ENCODE data around the gene SLC4A5. TPM values are rescaled to one million over a fixed set of nuclear protein-coding genes. Genes with fewer than 3 reads are reported as not detected.
"Not testable (repeated sequence)": the region's sequence is repeated elsewhere in the genome, so short reads cannot be mapped to it uniquely, and the experiment has no call there.

SLC4A5 gene
- total RNA-seq, 1 experiment from 2014 or later: under 0.01 TPM

- H3K36me3 ChIP-seq: no peaks in the 10 kb centered on the region
- H3K9me3 ChIP-seq: peaks cover 4% of the 10 kb centered on the region; the same call in 1 of the 2 replicates
- no peaks in the 10 kb centered on the region for H3K27me3 ChIP-seq
- no peak for DNase-seq
- no peak overlapping the region for H3K4me3 ChIP-seq
Measured at GRCh38 chr2:74235041-74235440, 108.2 kb downstream of the SLC4A5 start.

DNA sequence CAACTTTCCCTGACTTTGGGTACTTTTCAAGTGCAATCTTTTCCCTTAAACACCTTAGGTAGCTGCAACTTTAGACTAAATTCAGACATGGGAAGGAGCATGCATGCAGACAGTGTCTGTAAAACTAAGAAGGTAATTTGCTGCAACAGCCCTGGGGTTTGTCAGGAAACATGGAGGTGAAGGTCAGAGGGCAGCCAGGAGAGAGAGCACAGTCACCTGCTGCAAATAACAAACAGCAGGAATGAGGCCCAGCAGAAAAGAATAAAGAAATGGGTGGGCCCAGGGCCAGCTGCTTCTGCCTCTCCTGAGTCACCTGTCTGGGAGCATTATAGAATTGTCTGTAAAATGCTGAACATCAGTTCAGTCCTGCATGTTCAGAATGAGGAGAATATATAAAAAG lies 109.6 kb downstream of the SLC4A5 start:
- Histone ChIP-seq H3K36me3 (no peaks in the 10 kb centered on the region), H3K9me3 (no peaks in the 10 kb centered on the region), H3K27me3 (no peaks in the 10 kb centered on the region), H3K4me3 (no peak overlapping the region)
- no peak for DNase-seq

DNA sequence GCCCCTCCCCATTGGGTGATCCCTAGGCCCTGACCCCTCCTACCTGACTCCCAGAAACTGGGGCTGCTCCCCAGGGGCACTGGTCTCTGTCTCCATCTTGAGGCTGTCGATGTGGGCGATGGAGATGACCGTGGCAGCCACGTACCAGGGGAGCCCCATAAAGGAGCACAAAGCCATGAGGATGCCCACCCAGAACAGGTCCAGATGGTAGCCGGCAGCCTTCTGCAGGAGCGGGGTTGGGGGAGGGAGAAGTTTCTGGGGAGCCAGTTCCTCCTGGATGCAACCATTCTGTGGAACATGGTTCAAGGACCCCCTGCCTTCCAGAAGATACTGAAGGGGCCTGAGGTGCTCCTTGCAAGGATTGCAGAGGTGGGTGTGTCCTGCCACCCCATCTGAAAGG lies 110.8 kb downstream of the SLC4A5 start:
- no peaks in the 10 kb centered on the region for H3K27me3 ChIP-seq
- no peaks in the 10 kb centered on the region for H3K9me3 ChIP-seq
- DNase-seq: no peak
- H3K36me3 ChIP-seq: no peaks in the 10 kb centered on the region
- no peak overlapping the region for H3K4me3 ChIP-seq

- H3K36me3 ChIP-seq, DNase-seq, H3K4me3 ChIP-seq, H3K27me3 ChIP-seq, H3K9me3 ChIP-seq: not testable (repeated sequence)
Measured at GRCh38 chr2:74229865-74230264, 113.4 kb downstream of the SLC4A5 start.

GRCh38 chr2:74228772-74229171 lies 114.4 kb downstream of the SLC4A5 start:
- Histone ChIP-seq H3K27me3 (no peaks in the 10 kb centered on the region), H3K9me3 (no peaks in the 10 kb centered on the region), H3K4me3 (no peak overlapping the region), H3K36me3 (no peaks in the 10 kb centered on the region)
- no peak for DNase-seq

DNA sequence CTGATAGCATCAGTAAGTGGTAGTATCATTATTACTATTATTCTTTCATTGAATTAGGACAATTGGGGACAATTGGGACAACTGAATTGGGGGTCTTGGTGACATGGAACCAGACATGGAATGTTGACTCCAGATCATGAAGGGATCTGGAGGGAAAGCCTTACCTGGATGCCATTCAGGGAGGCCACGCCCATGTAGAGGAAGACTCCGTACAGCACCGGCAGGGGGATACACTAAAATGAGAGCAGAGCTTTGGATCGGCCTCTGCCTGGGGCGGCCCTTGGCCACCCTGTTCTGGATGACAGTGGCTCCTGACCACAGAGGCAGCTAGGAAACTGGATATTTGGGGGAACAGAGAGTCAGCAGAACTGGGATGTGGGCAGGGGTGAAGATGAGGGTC lies 115.6 kb downstream of the SLC4A5 start:
- Histone ChIP-seq H3K27me3 (no peaks in the 10 kb centered on the region), H3K4me3 (no peak overlapping the region)
- no peak for DNase-seq

GRCh38 chr2:74226648-74227213 lies 116.5 kb downstream of the SLC4A5 start:
- Histone ChIP-seq H3K4me3 (no peak overlapping the region), H3K9me3 (no peaks in the 10 kb centered on the region), H3K36me3 (no peaks in the 10 kb centered on the region), H3K27me3 (no peaks in the 10 kb centered on the region)
- no peak for DNase-seq

More for the DNA sequence above, 115.6 kb downstream of the SLC4A5 start:
- Histone ChIP-seq H3K36me3 (no peaks in the 10 kb centered on the region), H3K9me3 (no peaks in the 10 kb centered on the region)

DNA sequence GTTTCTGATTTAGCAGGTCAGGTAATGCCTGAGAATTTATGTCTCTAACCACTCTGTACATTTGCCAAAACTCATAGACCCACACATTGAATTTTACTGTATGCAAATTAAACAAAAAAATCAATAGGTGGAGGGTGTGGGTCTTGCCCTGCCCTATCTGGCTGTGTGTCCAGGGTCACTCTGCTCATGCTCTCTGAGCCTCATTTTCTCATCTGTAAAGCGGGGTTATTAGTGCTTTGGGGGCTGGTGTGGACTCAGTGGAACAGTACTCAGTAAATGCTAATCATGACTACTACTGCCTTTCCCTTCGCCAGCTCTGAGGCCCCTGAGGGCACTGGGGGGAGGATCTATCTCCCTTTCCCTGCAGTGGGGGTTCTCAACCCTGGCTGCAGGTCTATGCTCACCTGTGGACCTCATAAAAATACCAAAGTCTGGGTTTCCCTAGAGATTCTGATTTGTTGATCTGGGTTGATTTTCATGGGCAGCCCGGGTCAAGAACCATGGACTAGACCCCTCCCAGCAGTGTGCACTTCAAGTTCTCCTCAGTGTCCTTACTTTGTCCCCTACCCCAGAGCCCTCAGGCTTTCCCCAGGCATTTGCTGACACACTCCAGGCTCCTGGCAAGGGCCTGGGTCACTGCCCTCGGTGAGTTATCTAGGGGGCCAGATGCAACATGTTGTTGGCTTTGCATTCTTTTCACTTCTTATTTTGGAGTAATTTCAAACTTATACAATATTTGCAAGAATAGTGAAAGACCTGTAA lies 117.3 kb downstream of the SLC4A5 start:
- Histone ChIP-seq H3K27me3 (no peaks in the 10 kb centered on the region), H3K9me3 (no peaks in the 10 kb centered on the region), H3K4me3 (no peak overlapping the region), H3K36me3 (peaks cover 6% of the 10 kb centered on the region)
- no peak for DNase-seq

- DNase-seq: no peak
- H3K9me3 ChIP-seq: no peaks in the 10 kb centered on the region
- H3K27me3 ChIP-seq: no peaks in the 10 kb centered on the region
- H3K4me3 ChIP-seq: no peak overlapping the region
- H3K36me3 ChIP-seq: peaks cover 11% of the 10 kb centered on the region
Measured at GRCh38 chr2:74223941-74224770, 119.1 kb downstream of the SLC4A5 start.

- no peak for DNase-seq
- no peaks in the 10 kb centered on the region for H3K27me3 ChIP-seq
- peaks cover 28% of the 10 kb centered on the region for H3K36me3 ChIP-seq
- no peak overlapping the region for H3K4me3 ChIP-seq
- H3K9me3 ChIP-seq: no peaks in the 10 kb centered on the region
Measured at GRCh38 chr2:74222300-74222650, 120.9 kb downstream of the SLC4A5 start.

- Histone ChIP-seq H3K4me3 (no peak overlapping the region), H3K27me3 (no peaks in the 10 kb centered on the region), H3K36me3 (peaks cover 32% of the 10 kb centered on the region), H3K9me3 (no peaks in the 10 kb centered on the region)
- no peak for DNase-seq
Measured at GRCh38 chr2:74221604-74222299, 121.5 kb downstream of the SLC4A5 start.

DNA sequence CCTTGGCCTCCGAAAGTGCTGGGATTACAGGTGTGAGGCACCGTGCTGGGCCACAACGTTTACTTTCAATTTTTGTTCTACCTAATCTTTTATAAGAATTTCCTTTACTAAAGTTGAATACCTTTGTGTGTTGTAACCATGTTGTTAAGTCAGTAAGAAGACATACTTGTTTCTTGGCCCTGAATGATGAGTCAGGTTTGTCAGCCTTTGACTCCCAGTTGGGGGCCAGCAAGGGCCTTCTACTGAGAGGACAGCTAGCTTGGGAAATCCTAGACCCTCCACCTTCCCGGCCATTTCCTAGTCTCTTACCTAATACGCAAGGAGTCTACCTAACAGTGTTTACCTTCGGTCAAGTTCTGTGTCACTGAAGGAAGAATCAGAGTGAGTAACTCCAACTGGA lies 122.1 kb downstream of the SLC4A5 start:
- no peaks in the 10 kb centered on the region for H3K9me3 ChIP-seq
- DNase-seq: no peak
- H3K4me3 ChIP-seq: no peak overlapping the region
- H3K36me3 ChIP-seq: peaks cover 39% of the 10 kb centered on the region
- no peaks in the 10 kb centered on the region for H3K27me3 ChIP-seq

DNA sequence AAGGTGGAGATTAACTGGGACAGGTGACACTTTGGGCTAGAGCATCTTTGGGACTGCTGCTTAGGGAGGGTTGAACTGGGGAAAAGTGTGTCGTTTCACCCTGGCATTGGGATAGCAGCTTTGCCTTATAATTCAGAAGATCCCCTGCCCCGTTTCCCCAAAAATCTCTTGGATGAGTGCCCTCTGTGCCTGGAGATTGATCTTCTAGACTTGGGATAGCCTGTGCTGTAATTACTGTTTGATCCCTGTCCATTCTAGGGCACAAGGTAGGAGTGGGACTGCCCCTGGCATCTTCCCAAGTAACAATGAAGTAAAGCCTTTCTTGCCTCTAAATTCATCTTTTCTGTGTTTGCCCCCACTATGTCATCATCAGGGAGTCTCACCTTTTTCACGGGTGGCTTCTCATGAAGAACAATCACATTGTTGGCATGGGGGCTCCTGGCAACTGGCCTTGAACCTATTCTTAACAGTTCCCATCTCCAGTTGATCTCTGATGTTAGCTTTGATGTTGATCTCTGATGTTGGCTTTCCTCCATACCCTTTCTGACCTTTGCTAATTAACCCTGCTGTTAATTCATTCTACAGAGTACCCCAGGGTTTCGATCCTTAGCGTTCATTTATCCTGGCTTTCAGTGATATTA lies 123.2 kb downstream of the SLC4A5 start:
- H3K27me3 ChIP-seq: no peaks in the 10 kb centered on the region
- H3K36me3 ChIP-seq: peaks cover 48% of the 10 kb centered on the region
- H3K9me3 ChIP-seq: no peaks in the 10 kb centered on the region
- no peak for DNase-seq
- no peak overlapping the region for H3K4me3 ChIP-seq

GRCh38 chr2:74216642-74217041 lies 126.6 kb downstream of the SLC4A5 start:
- Histone ChIP-seq H3K27me3 (no peaks in the 10 kb centered on the region), H3K9me3 (no peaks in the 10 kb centered on the region), H3K36me3 (peaks cover 74% of the 10 kb centered on the region), H3K4me3 (no peak overlapping the region)
- DNase-seq: no peak

DNA sequence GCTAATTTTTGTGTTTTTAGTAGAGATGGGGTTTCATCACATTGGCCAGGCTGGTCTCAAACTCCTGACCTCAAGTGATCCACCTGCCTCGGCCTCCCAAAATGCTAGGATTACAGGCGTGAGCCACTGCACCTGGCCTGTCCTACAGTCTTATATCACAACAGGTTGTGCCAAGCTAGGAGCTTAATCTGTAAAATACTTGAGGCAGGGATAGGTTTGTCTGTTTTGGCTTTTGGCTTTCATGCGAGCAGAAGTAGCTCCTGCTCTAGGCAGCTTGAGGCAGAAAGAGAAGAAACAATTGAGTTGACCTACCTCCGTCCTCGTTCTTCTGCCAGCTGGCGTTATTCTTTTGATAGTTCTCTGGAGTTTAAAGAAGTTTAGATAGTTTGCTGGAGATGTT lies 127.4 kb downstream of the SLC4A5 start:
- H3K4me3 ChIP-seq, H3K27me3 ChIP-seq, DNase-seq, H3K9me3 ChIP-seq: not testable (repeated sequence)
- H3K36me3 ChIP-seq: peaks cover 75% of the 10 kb centered on the region

GRCh38 chr2:74212702-74213410 lies 130.4 kb downstream of the SLC4A5 start:
- Histone ChIP-seq H3K4me3 (no peak overlapping the region), H3K9me3 (no peaks in the 10 kb centered on the region), H3K36me3 (peaks cover 89% of the 10 kb centered on the region), H3K27me3 (no peaks in the 10 kb centered on the region)
- no peak for DNase-seq
